Sciatic nerve (tissue), 2 donors: Measurements from ENCODE around the gene AUH. TPM values are rescaled to one million over a fixed set of nuclear protein-coding genes. Genes with fewer than 3 reads are reported as not detected.

Source experiments
- ATAC-seq: fragments of 200-7000 bp; cut with Tn5 transposase; one replicate; pipeline ENCODE4 v1.9.1; 2020; ENCODE audit warnings: mild to moderate bottlenecking, moderate library complexity
- DNase-seq: peaks from one replicate; pipeline ENCODE4 v3.0.0-alpha.2; 2020; ENCODE audit warnings: low spot score
- intact Hi-C: fragments of 100-400 bp; cut with DNase I; formaldehyde crosslinking; loops from one replicate; pipeline ENCODE4 v1.14.2; 2022
- total RNA-seq: library from RNA; stranded (reverse); fragmentation: NEBNext Ultra II Directional; extraction: Animal tissue kit (Norgen Biotek cat#: 25700); gene quantifications from one replicate; pipeline ENCODE4 v1.2.1, GENCODE V29; 2021
- donor health status: DM: no; HTN: no; CAD: no.
- donor health status: DM: no; HTN: no; CAD: no.

The AUH gene
- total RNA-seq, 1 donor from 2014 or later = 28.7 TPM

- intact Hi-C loops = no loop called here
- ATAC-seq = no peak
- DNase-seq = no peak
Observed at GRCh38 chr9:91186632-91187108, 175.0 kb downstream of the AUH start.

DNA sequence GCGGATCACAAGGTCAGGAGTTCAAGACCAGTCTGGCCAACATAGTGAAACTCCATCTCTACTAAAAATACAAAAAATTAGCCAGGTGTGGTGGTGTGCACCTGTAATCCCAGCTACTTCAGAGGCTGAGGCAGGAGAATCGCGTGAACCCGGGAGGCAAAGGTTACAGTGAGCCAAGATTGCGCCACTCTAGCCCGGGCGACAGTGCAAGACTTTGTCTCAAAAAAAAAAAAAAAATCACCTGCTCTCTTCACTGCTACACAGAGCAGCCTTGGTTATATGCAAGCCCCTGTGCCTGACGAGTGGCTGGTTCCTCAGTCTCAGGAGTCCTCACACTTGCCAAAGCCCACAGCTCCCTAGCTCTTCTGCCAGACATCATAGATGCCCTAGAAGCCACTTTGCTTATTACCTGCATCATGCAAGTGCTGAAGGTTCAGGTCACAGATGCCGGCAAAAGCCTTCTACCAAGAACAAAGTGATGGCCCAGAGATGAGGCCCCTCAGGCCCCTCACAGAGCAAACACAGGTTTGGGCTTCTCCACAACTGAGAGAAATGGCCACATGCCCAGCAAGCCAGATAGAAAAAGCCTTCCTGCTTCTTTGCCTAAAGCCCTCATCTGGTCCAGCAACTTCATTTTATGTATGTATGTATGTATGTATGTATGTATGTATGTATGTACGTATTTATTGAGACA is 176.4 kb downstream of the AUH start:
- DNase-seq (no peak), ATAC-seq (no peak)
- intact Hi-C loops = no loop called here

- intact Hi-C loops = no loop called here
- DNase-seq = no peak
- ATAC-seq = no peak
Observed at GRCh38 chr9:91182429-91183225, 179.1 kb downstream of the AUH start.

DNA sequence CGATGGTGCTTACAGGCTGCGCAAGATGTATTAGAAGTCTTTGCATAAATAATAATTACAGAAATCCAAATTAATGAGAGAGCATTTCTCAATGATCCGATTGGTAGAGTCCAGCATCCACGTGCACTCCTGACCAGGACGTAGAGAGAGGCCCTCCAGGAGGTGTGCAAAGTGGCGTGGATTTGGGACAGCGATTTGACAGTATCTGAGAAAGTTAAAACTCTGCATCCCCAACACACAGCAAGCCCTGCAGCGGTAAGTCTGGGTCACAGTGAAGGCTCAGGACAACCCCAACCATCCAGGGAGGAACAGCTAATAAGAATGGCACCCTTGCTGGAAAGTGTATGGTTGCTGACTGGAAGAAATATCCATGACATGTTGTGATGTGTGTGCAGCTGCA is 180.2 kb downstream of the AUH start:
- no peak for DNase-seq
- intact Hi-C loops = no loop called here
- ATAC-seq = no peak

GRCh38 chr9:91180930-91181268 is 180.8 kb downstream of the AUH start:
- ATAC-seq = no peak
- no peak for DNase-seq
- intact Hi-C loops = no loop called here

- intact Hi-C loops = no loop called here
- ATAC-seq (no peak), DNase-seq (no peak)
Observed at GRCh38 chr9:91180240-91180929, 181.3 kb downstream of the AUH start.

DNA sequence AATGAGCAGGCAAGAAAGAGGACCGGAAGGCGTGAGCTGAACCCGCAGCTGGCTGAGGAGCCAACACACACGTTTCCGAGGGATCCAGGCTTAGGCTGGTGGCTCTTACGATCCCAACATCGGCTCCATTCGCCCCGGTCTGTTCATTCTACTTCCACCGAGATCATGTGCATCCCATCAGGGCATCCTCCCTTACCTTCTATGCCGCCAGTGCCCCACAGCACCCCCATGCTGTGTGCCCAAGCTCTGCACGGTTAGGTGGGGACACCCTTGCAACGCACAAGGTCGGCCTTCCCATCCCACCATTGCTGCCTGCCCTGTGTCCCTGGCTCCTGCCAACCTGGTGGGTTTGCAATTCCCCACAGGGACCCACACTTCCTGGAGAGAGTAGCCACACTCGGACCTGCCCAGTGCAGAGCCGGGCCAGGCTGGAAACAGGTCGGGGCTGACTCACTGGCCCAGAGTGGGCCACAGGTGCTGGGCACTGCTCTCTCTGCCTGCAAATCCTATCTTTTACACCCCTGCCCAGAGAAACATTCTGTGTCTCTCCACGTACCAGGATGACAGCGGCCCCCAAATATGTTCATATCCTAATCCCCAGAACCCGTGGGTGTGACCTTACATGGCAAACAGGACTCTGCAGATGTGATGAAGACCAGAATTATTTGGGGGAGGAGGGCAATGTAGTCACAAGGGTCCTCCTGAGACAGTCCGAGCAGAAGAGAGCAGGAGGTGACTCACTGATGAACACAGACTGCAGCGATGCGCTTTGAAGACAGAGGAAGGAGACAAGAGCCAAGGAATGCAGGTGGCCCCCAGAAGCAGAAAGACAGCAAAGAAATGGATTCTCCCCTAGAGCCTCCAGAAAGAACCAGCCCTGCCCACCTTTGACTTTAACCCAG is 182.2 kb downstream of the AUH start:
- DNase-seq (peak; percentile 40), ATAC-seq (no peak)
- intact Hi-C loops = no loop called here

DNA sequence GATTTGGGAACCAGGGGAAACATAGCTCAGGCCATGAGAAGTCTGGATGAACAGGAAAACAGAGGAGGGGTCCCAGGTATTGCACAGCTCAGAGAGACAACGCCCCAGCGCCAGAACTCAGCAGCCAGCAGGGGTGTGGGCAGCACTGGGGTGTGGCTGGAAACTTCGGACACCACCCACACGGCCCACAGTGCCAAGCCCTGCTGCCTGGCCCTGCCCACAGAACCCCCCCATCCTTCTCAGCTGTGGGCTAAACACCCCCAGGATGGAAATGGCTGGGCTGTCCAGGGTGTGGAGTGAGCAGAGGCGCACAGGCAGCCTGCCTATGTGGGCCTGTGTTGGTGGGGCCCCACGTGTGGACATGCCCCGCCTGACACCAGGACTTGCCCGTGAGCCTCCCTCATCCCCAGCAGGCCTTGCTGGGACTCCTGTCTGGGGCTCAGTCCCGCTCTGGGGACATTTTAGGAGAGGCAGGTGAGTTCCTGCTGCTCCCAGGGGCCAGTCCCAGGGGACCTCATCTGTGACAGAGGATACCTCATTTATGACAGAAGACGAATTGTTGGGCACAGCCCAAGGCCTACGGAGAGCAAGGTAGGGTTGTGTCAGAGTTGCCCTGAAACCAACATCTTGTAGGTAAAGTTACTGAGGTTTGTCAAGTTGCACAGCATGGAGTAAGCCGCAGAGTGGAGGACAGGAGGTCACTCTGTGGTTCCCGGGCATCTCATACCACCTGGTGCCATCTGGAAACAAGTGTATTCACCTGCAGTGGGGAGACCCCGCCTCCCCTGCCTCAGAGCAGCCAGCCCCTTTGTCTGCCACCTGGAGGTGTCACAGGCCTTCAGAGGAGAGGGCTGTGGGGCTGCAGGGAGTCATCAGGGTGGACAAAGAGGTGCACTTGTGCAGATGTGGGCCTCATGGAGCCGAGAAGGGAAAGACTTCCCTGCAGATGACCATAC is 183.2 kb downstream of the AUH start:
- ATAC-seq = peak; percentile 58
- intact Hi-C loops = no loop called here

DNA sequence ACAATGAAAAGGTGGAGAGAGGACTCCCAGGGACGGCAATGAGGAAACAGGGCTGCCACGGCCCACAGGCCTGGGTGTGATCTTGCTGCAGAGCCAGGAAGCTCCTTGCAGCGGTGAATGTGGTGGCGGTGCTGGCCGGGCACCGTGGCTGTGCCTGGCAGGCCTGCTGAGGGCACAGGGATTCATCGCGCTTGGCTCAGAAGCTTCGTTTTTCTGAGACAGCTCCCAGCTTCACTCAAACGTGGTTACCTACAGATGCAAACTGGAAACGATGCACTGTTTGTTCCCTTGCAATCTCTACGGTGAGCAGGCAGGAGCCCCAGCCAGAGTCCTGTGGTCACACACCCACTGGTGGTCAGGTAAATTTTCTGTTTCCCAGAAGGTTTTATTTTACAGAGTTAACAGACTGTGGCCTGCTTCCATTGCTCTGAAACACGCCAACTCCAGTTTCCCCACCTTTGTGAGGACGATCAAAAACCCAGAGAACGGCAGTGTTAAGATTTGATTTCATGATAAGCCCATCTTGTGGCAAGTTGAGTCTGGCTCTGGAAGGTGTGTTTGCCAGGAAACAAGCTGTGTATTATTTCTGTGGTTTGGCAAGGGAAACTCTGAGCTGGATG is 183.9 kb downstream of the AUH start:
- peak; percentile 39 for ATAC-seq
- DNase-seq = peak; percentile 54
- intact Hi-C loops = no loop called here

More for the DNA sequence above, 183.2 kb downstream of the AUH start:
- DNase-seq = peak; percentile 57

- DNase-seq (peak; percentile 9), ATAC-seq (no peak)
- intact Hi-C loops = no loop called here
Observed at GRCh38 chr9:91177081-91177480, 184.6 kb downstream of the AUH start.

DNA sequence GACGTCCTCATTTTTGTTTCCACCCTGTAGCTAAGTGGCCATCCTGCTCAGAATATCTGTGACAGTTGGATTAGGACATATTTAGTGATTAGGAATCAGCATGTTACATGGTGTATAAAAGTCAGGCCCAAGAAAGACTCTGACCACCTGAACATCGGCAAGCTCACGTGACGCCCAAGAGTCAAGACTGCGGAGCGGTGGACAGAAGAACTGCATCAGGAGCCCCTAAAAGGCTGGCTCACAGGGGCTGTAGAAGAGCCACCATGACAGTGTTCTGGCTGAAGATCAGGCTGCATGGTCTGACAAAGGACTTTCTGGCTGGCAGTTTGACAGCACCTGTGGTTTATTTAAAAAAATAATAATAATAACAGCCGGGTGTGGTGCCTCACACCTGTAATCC is 185.3 kb downstream of the AUH start:
- intact Hi-C loops = no loop called here
- no peak for ATAC-seq
- DNase-seq = peak; percentile 23

DNA sequence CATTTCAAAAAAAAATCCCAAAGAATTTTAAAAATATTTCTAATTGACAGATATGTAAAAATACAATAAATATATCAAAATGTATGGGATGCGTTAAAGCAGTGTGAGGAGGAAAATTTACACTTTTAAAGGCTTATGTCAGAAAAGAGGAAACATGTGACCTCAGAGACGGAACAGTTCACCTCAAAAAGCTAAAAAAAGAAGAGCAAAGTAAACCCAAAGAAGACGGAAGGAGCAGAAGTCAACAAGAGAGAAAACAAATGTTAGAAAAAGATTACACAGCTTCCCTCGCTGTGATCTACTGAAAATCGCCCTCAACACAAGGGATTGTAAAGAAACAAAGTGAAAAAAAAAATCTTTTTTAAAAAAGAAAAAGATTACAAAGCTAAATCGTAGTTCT is 186.9 kb downstream of the AUH start:
- DNase-seq = no peak
- intact Hi-C loops = no loop called here
- ATAC-seq = no peak

- DNase-seq = no peak
- intact Hi-C loops = no loop called here
- no peak for ATAC-seq
Observed at GRCh38 chr9:91172329-91172728, 189.4 kb downstream of the AUH start.

DNA sequence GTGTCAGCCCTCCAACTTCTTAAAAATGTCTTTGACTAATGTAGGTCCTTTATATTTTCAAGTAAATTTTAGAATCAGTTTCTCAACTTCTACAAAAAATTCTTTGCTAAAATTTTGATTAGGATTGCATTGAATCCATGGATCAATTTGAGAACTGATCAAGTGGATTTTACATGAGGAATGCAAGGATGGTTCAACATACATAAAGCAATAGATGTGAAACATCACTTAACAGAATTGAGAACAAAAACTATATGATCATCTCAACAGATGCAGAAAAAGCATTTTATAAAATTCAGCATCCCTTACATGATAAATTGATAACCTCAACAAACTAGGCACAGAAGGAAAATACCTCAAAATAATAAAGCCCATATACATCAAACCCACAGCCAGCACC is 190.8 kb downstream of the AUH start:
- ATAC-seq (no peak), DNase-seq (no peak)
- intact Hi-C loops = no loop called here

GRCh38 chr9:91166796-91167366 is 194.8 kb downstream of the AUH start:
- DNase-seq = no peak
- intact Hi-C loops = no loop called here
- ATAC-seq = no peak

DNA sequence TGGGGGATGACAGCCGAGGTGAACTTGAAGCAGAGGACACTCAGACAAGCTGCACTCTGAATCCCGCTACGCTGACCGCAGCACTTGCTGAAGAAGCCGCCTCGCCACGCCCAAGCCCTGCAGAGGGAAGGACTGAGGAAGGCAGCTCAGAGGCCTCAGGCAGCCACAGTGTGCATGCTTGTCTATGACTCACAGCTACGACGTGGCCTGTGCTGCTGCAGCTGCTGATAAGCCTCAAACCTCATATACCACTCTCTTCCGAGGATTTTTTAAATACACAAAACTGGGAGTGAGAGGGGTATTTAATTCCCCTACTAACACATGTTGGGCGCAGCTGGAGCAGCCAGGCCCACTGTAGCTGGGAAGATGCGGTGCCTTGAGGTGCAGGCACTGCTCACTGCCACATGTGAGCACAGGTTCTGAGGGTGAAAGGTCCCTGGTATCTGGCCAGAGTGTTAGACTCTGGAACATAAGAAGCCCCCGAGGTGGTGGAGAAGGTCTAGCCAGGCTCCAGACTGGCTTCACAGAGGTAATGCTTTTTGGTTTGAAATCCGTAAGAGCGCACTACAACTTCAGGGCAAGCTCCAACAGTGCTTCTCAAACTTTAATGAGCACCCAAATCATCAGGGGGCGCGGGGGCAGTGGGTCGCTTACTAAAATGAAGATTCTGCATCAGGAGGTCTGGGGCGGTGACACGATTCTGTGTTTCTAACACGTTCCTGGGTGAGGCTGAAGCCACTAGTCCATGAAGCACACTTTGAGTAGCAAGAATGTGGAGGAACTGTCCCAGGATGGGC is 196.8 kb downstream of the AUH start:
- peak; percentile 20 for ATAC-seq
- DNase-seq = peak; percentile 73
- intact Hi-C loops = no loop called here
